Omental fat pad (tissue), 4 donors: ENCODE results near the gene TANK. TPM values are rescaled to one million over a fixed set of nuclear protein-coding genes. Genes with fewer than 3 reads are reported as not detected.
"Not testable (repeated sequence)": the region's sequence is repeated elsewhere in the genome, so short reads cannot be mapped to it uniquely, and the experiment has no call there.

ENCODE experiments used
- ATAC-seq: fragments of 150-250 bp; one replicate; pipeline ENCODE4 v1.9.1; 2016; ENCODE audit warnings: mild to moderate bottlenecking, moderate library complexity; ENCODE audit not compliant: low FRiP score
- DNase-seq: peaks from one replicate; pipeline ENCODE4 v3.0.0-alpha.2; 2019; ENCODE audit warnings: low spot score
- total RNA-seq, 4 donors: library from RNA; depleted of rRNA; stranded (reverse); fragments of >200 nt; gene quantifications; one replicate each; pipeline ENCODE4 v1.1.0, GENCODE V29; 2016
- TF ChIP-seq, protein P1 (sequence below), 3 donors: fragments of 450-650 bp; IDR thresholded peaks; one replicate each; pipeline ENCODE4 v1.5.1; 2016 to 2017; ENCODE audit warnings: antibody characterized with exemption in 3 of 3, mild to moderate bottlenecking in 3 of 3, moderate library complexity in 2 of 3

The TANK gene
- total RNA-seq, 4 donors from 2014 or later, result 102 to 143 (median 121) TPM

DNA sequence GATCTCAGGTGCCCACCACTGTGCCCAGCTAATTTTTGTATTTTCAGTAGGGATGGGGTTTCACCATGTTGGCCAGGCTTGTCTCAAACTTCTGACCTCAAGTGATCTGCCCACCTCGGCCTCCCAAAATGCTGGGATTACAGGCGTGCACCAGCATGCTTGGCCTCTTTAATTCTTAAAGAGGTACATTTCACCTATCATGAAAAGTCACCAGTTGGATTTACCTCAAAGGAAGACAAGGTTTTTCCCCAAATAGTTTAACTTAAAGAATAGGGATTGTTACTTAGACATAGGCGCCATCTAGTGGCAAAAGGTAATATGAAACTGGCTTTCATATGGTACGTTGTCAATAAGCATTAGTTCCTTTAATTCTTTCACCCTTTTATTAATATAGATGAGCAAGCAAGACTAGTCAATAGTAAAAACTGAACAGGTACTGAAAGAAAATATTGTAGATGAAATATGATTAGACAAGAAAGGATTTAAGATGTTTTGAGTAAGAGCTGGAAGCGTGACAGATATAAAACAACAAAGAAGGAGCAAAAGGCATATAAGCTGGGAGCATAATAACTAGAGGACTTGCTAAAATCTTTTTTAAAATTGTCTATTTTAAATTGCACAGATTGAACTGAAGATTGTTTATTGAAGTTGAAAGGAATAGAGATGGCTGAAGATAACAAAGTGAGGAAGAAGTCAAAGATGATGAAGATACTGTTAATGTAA, 113.0 kb downstream of the TANK start:
- TF ChIP-seq, protein P1, sequence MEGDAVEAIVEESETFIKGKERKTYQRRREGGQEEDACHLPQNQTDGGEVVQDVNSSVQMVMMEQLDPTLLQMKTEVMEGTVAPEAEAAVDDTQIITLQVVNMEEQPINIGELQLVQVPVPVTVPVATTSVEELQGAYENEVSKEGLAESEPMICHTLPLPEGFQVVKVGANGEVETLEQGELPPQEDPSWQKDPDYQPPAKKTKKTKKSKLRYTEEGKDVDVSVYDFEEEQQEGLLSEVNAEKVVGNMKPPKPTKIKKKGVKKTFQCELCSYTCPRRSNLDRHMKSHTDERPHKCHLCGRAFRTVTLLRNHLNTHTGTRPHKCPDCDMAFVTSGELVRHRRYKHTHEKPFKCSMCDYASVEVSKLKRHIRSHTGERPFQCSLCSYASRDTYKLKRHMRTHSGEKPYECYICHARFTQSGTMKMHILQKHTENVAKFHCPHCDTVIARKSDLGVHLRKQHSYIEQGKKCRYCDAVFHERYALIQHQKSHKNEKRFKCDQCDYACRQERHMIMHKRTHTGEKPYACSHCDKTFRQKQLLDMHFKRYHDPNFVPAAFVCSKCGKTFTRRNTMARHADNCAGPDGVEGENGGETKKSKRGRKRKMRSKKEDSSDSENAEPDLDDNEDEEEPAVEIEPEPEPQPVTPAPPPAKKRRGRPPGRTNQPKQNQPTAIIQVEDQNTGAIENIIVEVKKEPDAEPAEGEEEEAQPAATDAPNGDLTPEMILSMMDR (IDR thresholded peaks at IDR 0.05), result no peak
- no peak for DNase-seq
- no peak for ATAC-seq

DNA sequence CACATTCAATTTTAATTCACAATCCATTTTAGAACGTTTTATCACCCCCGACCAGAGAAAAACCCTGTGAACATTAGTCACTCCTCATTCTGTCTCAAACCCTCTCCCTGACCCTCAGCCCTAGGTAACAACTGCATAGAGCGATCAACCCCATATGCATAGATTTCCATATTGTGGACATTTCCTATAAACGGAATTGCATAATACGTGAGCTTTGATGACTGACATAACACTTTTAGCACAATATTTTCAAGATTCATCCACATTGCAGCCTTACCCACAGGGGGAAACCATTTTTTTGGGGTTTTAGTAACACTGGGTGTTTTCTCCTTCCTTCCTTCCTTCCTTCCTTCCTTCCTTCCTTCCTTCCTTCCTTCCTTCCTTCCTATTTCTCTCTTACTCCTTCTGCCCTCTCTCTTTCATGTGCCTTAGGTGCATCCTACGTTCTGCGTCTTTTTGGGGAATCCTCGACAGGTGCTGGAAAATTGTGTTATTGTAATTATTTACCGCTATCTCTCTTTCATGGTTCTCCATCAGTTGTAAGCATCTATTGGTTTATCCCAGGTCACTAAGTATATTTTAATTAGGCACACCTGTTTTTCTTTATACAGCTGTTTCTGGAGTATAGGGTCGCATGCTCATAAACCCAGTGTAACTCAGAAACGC, 118.5 kb downstream of the TANK start:
- not testable (repeated sequence) for ATAC-seq, DNase-seq

DNA sequence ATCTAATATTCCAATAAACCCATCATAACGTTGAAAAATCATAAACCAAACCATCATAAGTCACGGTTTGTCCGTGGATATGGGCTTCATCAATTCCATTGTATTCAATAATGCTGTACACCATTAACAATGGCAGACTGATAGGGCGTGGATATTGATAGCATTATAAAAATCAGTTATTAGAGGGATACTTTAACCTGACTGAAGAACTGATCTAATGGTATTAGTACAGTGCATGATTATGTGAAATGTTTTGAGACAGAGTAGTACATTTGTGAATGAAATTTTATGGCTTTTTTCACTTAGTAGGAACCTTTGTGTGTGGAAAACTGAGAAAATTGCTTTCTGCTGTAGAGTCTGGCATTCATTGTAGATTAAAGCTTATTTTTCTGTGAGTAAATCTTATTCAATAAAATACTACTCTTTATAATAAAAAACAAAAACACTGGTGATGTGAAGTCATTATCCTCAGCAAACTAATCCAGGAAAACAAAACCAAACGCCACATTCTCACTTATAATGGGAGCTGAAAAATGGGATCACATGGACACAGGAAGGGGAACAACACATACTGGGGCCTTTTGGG, 119.1 kb downstream of the TANK start:
- ATAC-seq, DNase-seq: not testable (repeated sequence)

DNA sequence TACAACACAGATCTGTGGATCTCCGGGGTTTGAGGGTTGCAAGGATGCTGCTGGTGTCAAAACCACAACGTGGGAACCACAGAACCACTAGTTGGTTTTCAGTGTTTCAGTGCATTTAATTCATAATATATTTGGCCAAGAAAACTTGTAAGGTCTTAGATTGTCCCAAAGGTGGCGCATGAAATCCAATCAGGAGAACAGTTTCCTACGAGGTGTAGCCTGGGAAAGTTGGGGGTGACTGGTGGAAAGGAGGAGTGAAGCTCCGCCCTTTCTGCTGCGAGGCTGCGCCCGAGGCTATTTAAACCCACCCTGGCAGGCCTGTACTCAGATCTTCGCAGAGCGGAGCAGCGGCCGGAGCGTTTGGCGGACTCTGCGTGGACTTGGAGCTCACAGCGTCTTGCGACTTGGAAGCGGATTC, 120.7 kb downstream of the TANK start:
- DNase-seq, result peak; percentile 58
- ATAC-seq, result not testable (repeated sequence)

DNA sequence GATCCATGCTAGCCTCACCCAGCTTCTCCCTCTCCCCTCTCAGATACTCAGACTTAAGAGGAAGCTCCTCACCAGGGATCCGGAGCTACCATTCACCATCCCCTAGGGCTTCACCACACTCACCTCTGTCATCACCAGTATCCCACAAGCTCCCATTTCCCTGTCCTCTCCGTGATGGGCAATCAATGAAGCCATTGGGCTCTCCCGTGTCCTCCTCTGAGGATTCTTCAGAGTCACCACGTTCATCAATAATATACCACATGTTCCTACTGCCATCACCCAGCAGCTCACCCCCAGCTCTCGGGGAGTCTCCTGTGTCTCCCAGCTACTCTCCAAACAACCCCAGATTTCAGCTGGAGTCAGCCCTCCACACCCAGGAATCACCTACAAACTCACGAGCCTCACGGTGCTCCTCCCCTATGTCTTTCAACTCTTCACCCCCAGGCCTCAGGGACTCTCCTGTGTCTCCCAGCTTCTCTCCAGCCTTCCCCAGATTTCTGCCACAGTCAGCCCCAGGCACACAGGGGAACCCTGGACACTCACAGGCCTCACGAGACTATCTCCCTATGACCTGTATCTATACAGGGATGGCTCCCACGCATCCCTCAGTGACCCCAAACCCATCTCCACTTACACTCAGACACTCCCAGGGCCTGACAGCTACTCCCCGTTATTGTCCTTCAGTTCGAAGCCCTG, 121.5 kb downstream of the TANK start:
- not testable (repeated sequence) for DNase-seq, ATAC-seq

DNA sequence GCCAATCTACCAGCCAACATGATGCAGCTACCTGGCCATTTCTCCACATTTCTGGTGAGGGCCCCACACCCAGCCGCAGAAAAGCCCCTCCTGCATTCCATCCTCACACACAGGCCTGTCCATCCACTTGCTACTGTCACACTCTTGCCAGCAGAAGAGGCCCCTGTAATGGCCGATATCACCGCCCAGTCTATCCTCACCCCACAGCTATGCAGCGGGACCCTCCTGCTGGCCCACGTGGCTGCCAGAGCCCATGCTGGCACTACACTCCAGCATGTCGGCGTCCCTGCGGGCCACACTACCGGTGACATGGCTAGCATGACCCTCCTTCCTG, 122.0 kb downstream of the TANK start:
- not testable (repeated sequence) for DNase-seq, ATAC-seq

DNA sequence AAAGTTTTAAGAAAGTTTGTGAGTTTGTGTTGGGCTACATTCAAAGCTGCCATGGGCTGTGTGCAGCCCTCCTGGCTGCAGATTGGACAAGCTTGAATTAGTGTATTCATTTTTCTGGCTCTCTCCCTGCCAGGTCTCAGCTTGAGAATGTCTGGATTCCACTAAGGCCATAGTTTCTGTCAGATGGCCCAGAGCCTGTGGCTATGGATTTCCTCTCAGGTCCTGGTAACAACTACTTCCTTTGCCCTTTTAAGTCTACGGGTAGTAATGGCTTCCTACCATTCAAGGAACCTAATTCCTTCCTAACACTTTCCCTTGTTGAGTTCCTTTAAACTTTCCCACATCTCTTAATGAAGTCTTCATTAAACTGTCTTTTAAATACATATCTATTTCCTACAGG, 123.7 kb downstream of the TANK start:
- DNase-seq (no peak), ATAC-seq (no peak)
- TF ChIP-seq, protein P1 (IDR thresholded peaks at IDR 0.05), result no peak

Other genes starting within 250 kb of the TANK start
- gene PSMD14, start 148.0 kb downstream of the TANK start, total RNA-seq, result 10 to 100 TPM; 29.9 to 59.2 (median 36.1) TPM